ENCODE measurements around the gene SLC22A12. TPM values are rescaled to one million over a fixed set of nuclear protein-coding genes. Genes with fewer than 3 reads are reported as not detected.
"Not testable (repeated sequence)": the region's sequence is repeated elsewhere in the genome, so short reads cannot be mapped to it uniquely, and the experiment has no call there.

SLC22A12 gene
- total RNA-seq, 1 donor from 2014 or later: not detected

DNA sequence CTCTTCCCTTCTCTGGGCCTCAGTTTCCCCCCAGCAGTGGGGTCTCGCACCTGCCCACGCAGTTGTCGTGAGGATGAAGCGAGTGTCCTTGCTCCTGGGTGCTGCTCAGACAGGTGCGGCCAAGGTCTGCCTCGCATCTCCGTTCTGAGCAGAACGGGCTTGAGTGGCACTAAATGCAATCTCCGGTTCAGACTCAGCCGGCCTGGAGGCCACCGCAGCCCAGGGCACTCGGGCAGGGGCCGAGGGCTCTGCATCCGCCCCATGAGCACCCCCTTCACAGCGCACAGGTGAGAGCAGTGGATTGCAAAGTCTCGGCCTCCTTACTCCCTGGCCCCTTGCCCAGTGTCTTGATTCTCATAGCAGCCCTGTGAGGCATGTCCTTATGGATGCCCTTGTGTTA lies 30.1 kb upstream of the SLC22A12 start:
- Histone ChIP-seq H3K27me3 (ENCODE audit: control insufficient read depth, insufficient read depth, low read length) (peaks cover 4% of the 10 kb centered on the region), H3K36me3 (ENCODE audit: control insufficient read depth, insufficient read depth, low read length) (no peaks in the 10 kb centered on the region), H3K4me3 (ENCODE audit: low read depth, low read length) (no peak overlapping the region)
- DNase-seq (ENCODE audit: low read depth) (no peak), FAIRE-seq (no peak)
- TF ChIP-seq, protein P1, sequence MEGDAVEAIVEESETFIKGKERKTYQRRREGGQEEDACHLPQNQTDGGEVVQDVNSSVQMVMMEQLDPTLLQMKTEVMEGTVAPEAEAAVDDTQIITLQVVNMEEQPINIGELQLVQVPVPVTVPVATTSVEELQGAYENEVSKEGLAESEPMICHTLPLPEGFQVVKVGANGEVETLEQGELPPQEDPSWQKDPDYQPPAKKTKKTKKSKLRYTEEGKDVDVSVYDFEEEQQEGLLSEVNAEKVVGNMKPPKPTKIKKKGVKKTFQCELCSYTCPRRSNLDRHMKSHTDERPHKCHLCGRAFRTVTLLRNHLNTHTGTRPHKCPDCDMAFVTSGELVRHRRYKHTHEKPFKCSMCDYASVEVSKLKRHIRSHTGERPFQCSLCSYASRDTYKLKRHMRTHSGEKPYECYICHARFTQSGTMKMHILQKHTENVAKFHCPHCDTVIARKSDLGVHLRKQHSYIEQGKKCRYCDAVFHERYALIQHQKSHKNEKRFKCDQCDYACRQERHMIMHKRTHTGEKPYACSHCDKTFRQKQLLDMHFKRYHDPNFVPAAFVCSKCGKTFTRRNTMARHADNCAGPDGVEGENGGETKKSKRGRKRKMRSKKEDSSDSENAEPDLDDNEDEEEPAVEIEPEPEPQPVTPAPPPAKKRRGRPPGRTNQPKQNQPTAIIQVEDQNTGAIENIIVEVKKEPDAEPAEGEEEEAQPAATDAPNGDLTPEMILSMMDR (IDR thresholded peaks at IDR 0.05; ENCODE audit: insufficient read depth, low read length, severe bottlenecking): no peak

DNA sequence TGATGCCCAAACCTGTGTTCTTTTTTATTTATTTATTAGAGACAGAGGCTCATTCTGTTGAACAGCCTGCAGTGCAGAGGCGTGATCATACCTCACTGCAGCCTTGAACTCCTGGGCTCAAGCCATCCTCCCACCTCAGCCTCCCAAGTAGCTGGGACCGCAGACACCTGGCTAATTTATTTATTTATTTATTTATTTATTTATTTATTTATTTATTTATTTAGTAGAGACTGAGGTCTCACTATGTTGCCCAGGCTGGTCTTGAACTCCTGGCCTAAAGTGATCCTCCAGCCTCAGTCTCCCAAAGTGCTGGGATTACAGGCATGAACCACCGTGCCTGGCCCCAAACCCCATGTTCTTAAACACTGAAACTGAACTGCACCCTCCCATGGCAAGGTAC lies 29.6 kb upstream of the SLC22A12 start:
- not testable (repeated sequence) for FAIRE-seq; DNase-seq (ENCODE audit: low read depth)

DNA sequence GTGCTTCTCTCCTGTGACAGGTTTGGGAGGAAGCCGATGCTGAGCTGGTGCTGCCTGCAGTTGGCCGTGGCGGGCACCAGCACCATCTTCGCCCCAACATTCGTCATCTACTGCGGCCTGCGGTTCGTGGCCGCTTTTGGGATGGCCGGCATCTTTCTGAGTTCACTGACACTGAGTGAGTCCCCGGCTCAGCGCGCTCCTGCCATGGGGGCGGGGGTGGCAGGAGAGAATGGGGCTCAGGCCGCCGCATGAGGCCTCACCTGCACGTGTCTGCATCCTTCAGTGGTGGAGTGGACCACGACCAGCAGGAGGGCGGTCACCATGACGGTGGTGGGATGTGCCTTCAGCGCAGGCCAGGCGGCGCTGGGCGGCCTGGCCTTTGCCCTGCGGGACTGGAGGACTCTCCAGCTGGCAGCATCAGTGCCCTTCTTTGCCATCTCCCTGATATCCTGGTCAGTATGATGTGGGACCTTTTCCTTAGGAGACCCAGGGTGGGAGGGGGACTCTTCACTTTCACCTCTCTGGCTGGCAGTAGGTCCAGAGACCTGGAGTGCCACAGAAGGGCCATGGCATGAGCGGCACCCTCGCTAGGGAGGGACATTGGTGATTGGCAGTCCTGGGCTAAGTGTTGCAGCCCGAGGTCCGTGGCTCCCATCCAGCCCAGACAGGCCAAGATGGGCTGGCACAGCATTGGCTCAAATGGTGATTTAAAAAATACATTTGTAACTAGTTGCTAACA lies 28.9 kb upstream of the SLC22A12 start:
- FAIRE-seq (no peak), DNase-seq (ENCODE audit: low read depth) (no peak)
- TF ChIP-seq, protein P1 (IDR thresholded peaks at IDR 0.05; ENCODE audit: insufficient read depth, low read length, severe bottlenecking): no peak
- H3K27me3 ChIP-seq (ENCODE audit: control insufficient read depth, insufficient read depth, low read length): peaks cover 4% of the 10 kb centered on the region
- no peaks in the 10 kb centered on the region for H3K36me3 ChIP-seq (ENCODE audit: control insufficient read depth, insufficient read depth, low read length)
- H3K4me3 ChIP-seq (ENCODE audit: low read depth, low read length): no peak overlapping the region

More for the DNA sequence above, 29.6 kb upstream of the SLC22A12 start:
- not testable (repeated sequence) for H3K27me3 ChIP-seq (ENCODE audit: control insufficient read depth, insufficient read depth, low read length); H3K36me3 ChIP-seq (ENCODE audit: control insufficient read depth, insufficient read depth, low read length); H3K4me3 ChIP-seq (ENCODE audit: low read depth, low read length)

DNA sequence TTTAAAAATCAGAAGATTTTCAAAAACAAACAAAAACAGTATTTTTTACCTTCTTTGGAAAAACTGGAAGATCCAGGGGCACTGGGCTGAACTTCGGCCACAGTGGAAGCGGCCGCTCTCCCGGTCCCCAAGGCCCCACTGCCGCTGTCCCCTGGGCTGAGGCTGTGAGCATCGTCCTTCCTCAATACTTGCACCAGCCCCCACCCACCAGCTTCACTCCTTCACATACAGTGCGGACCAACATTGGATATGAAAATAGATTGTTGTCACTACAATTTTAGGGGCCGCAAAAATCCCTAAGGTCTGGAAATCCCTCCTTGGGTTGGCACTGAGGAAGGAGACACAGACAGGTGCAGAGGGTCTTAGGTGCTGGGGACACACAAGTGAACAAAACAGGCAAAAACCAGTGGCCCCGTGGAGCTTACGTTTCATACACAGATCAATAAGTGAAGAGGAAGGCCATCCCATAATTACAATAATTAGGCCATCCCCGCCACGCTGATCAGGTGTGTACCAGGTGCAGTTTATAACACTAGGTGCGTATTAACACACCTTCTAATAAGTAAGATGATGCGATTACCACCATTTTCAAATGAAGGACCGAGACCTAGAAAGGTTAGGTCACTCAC lies 28.2 kb upstream of the SLC22A12 start:
- Histone ChIP-seq H3K4me3 (ENCODE audit: low read depth, low read length) (no peak overlapping the region), H3K27me3 (ENCODE audit: control insufficient read depth, insufficient read depth, low read length) (peaks cover 4% of the 10 kb centered on the region), H3K36me3 (ENCODE audit: control insufficient read depth, insufficient read depth, low read length) (no peaks in the 10 kb centered on the region)
- no peak for DNase-seq (ENCODE audit: low read depth)
- FAIRE-seq: no peak
- TF ChIP-seq, protein P1 (IDR thresholded peaks at IDR 0.05; ENCODE audit: insufficient read depth, low read length, severe bottlenecking): no peak

DNA sequence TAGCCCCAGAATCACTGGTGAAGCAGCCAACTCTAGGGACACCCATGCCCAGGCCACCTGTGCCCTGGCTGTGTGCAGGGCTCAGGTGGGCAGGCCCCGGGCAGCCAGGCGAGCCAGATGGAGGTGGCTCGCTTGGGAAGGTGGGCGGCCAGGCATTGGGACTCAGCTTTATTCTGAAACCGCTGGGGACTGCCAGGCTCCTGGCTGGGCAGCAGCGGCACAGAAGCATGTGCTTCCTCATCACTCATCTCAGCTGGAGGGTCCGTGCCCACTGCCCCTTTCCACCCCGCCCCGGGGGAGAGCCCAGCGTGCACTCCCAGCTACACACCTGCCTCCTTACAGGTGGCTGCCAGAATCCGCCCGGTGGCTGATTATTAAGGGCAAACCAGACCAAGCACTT lies 27.1 kb upstream of the SLC22A12 start:
- TF ChIP-seq, protein P1 (IDR thresholded peaks at IDR 0.05; ENCODE audit: insufficient read depth, low read length, severe bottlenecking): no peak
- peaks cover 4% of the 10 kb centered on the region for H3K27me3 ChIP-seq (ENCODE audit: control insufficient read depth, insufficient read depth, low read length)
- DNase-seq (ENCODE audit: low read depth): no peak
- H3K4me3 ChIP-seq (ENCODE audit: low read depth, low read length): no peak overlapping the region
- H3K36me3 ChIP-seq (ENCODE audit: control insufficient read depth, insufficient read depth, low read length): no peaks in the 10 kb centered on the region
- FAIRE-seq: no peak

DNA sequence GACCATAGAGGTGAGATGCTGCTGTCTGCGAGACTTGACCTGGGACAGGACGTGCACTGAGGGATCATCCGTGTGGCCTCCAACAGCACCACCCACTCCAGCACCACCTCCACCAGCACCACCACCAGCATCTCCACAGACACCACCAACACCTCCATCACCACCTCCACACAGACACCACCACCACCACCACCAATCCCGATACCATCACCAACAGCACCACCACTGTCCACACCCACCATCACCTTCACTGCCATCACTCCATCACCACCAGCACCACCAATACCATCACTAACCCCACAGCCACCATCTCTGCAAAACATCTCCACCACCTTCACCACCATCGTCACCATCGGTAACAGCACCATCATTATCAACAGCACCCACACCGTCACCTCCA lies 26.6 kb upstream of the SLC22A12 start:
- Histone ChIP-seq H3K4me3 (ENCODE audit: low read depth, low read length) (no peak overlapping the region), H3K36me3 (ENCODE audit: control insufficient read depth, insufficient read depth, low read length) (no peaks in the 10 kb centered on the region), H3K27me3 (ENCODE audit: control insufficient read depth, insufficient read depth, low read length) (peaks cover 4% of the 10 kb centered on the region)
- no peak for FAIRE-seq
- DNase-seq (ENCODE audit: low read depth): no peak
- TF ChIP-seq, protein P1 (IDR thresholded peaks at IDR 0.05; ENCODE audit: insufficient read depth, low read length, severe bottlenecking): no peak
